ENCODE results near the gene MT1M.
"Not testable (repeated sequence)": the region's sequence is repeated elsewhere in the genome, so short reads cannot be mapped to it uniquely, and the experiment has no call there.

MT1M gene

GRCh38 chr16:56608043-56608875 lies 24.2 kb upstream of the MT1M start, which contains the start of gene MT2A:
TSS of gene MT2A (plus strand) at chr16:56608584. CDS start at chr16:56608656, 72 bp downstream.
- DNase-seq (ENCODE audit: low read depth in 4 of 4, low spot score in 1 of 4) = peak; percentile 79 to 90 (median 82)

GRCh38 chr16:56608876-56609462 lies 23.5 kb upstream of the MT1M start:
- no peak for DNase-seq (ENCODE audit: low read depth in 4 of 4, low spot score in 1 of 4)

GRCh38 chr16:56609463-56609921 lies 23.0 kb upstream of the MT1M start:
- peak; percentile 52 to 70 (median 60) for DNase-seq (ENCODE audit: low read depth in 4 of 4, low spot score in 1 of 4)

GRCh38 chr16:56610017-56610608 lies 22.3 kb upstream of the MT1M start:
- peak; percentile 42 to 77 (median 58) for DNase-seq (ENCODE audit: low read depth in 4 of 4, low spot score in 1 of 4)

GRCh38 chr16:56610609-56611111 lies 21.8 kb upstream of the MT1M start:
- DNase-seq (ENCODE audit: low read depth in 4 of 4, low spot score in 1 of 4) = peak in 1 of 4 experiments; percentile 46

GRCh38 chr16:56611281-56611833 lies 21.1 kb upstream of the MT1M start:
- no peak for DNase-seq (ENCODE audit: low read depth in 4 of 4, low spot score in 1 of 4)

GRCh38 chr16:56613706-56614105 lies 18.8 kb upstream of the MT1M start:
- DNase-seq (ENCODE audit: low read depth in 4 of 4, low spot score in 1 of 4) = no peak

- no peak for DNase-seq (ENCODE audit: low read depth in 4 of 4, low spot score in 1 of 4)
Observed at GRCh38 chr16:56614549-56614991, 17.9 kb upstream of the MT1M start.

- DNase-seq (ENCODE audit: low read depth in 4 of 4, low spot score in 1 of 4) = no peak
Observed at GRCh38 chr16:56615353-56615752, 17.1 kb upstream of the MT1M start.

- no peak for DNase-seq (ENCODE audit: low read depth in 4 of 4, low spot score in 1 of 4)
Observed at GRCh38 chr16:56616608-56617211, 15.7 kb upstream of the MT1M start.

- DNase-seq (ENCODE audit: low read depth in 4 of 4, low spot score in 1 of 4) = peak in 1 of 4 experiments; percentile 56
Observed at GRCh38 chr16:56617212-56618085, 15.0 kb upstream of the MT1M start.

- DNase-seq (ENCODE audit: low read depth in 4 of 4, low spot score in 1 of 4) = no peak
Observed at GRCh38 chr16:56618138-56618537, 14.3 kb upstream of the MT1M start.

- no peak for DNase-seq (ENCODE audit: low read depth in 4 of 4, low spot score in 1 of 4)
Observed at GRCh38 chr16:56620339-56620897, 12.0 kb upstream of the MT1M start.

GRCh38 chr16:56621665-56622445 lies 10.6 kb upstream of the MT1M start:
- DNase-seq (ENCODE audit: low read depth in 4 of 4, low spot score in 1 of 4) = not testable (repeated sequence)

- DNase-seq (ENCODE audit: low read depth in 4 of 4, low spot score in 1 of 4) = not testable (repeated sequence)
Observed at GRCh38 chr16:56623184-56623583, 9.3 kb upstream of the MT1M start.

- DNase-seq (ENCODE audit: low read depth in 4 of 4, low spot score in 1 of 4) = no peak
Observed at GRCh38 chr16:56623637-56624036, 8.8 kb upstream of the MT1M start.

GRCh38 chr16:56625140-56625942 lies 7.1 kb upstream of the MT1M start, which contains the start of gene MT1E:
TSS of gene MT1E (plus strand) at chr16:56625781. CDS start at chr16:56625852, 71 bp downstream.
- peak; percentile 32 to 59 (median 50) for DNase-seq (ENCODE audit: low read depth in 4 of 4, low spot score in 1 of 4)
